Measurements from ENCODE around the gene GZMM. TPM values are rescaled to one million over a fixed set of nuclear protein-coding genes. Genes with fewer than 3 reads are reported as not detected.

Gene GZMM
- total and polyA plus RNA-seq, 12 donors: 0.35 to 2.4 (median 1.2) TPM; not detected in 4

- Histone ChIP-seq H3K4me1 (replicated peaks in 1 of 2) (no peaks in the 10 kb centered on the region), H3K27me3 (no peaks in the 10 kb centered on the region), H3K4me3 (no peak overlapping the region), H3K36me3 (replicated peaks in 1 of 2) (no peaks in the 10 kb centered on the region), H3K27ac (no peak overlapping the region), H3K9me3 (replicated peaks in 1 of 3) (no peaks in the 10 kb centered on the region)
- WGBS, 4 donors: 62 to 67% (median 63%) methylated on average over 22 to 29 of the region's 29 CpGs
- intact Hi-C loops (cut with DNase I): no loop called here
- TF ChIP-seq POLR2A (IDR thresholded peaks at IDR 0.05): no peak
- TF ChIP-seq CTCF (IDR thresholded peaks at IDR 0.05): no peak
- DNase-seq: no peak
Observed at GRCh38 chr19:524062-524674, 19.7 kb upstream of the GZMM start.

- intact Hi-C loops (cut with DNase I): no loop called here
- Histone ChIP-seq H3K27ac (no peak overlapping the region), H3K4me3 (no peak overlapping the region), H3K36me3 (replicated peaks in 1 of 2) (no peaks in the 10 kb centered on the region), H3K27me3 (no peaks in the 10 kb centered on the region), H3K9me3 (replicated peaks in 1 of 3) (no peaks in the 10 kb centered on the region), H3K4me1 (replicated peaks in 1 of 2) (no peaks in the 10 kb centered on the region)
- WGBS, 4 donors: 60 to 77% (median 68%) methylated on average over 2 to 18 of the region's 18 CpGs
- TF ChIP-seq POLR2A (IDR thresholded peaks at IDR 0.05) (no peak), CTCF (IDR thresholded peaks at IDR 0.05) (no peak)
- DNase-seq: no peak
Observed at GRCh38 chr19:525029-525428, 18.8 kb upstream of the GZMM start.

GRCh38 chr19:525857-526419, 17.9 kb upstream of the GZMM start:
- Histone ChIP-seq H3K4me1 (replicated peaks in 1 of 2) (no peaks in the 10 kb centered on the region), H3K36me3 (replicated peaks in 1 of 2) (no peaks in the 10 kb centered on the region), H3K27me3 (no peaks in the 10 kb centered on the region), H3K27ac (no peak overlapping the region), H3K4me3 (no peak overlapping the region), H3K9me3 (replicated peaks in 1 of 3) (no peaks in the 10 kb centered on the region)
- DNase-seq: no peak
- no peak for TF ChIP-seq POLR2A (IDR thresholded peaks at IDR 0.05)
- TF ChIP-seq CTCF (IDR thresholded peaks at IDR 0.05): no peak
- intact Hi-C loops (cut with DNase I): no loop called here
- WGBS, 4 donors: 35 to 55% (median 51%) methylated on average over 13 of the region's 13 CpGs

- peaks cover 13 to 14% of the 10 kb centered on the region in 2 donors for H3K4me1 ChIP-seq (replicated peaks in 1 of 2)
- peak overlapping the region in 3 of 5 donors; percentile 82 to 97 (median 93) for H3K27ac ChIP-seq
- no peaks in the 10 kb centered on the region for H3K9me3 ChIP-seq (replicated peaks in 1 of 3)
- no peaks in the 10 kb centered on the region for H3K27me3 ChIP-seq
- peaks cover 0 to 4% of the 10 kb centered on the region in 2 donors for H3K36me3 ChIP-seq (replicated peaks in 1 of 2)
- peak overlapping the region in 2 of 4 donors; percentile 93 to 100 for H3K4me3 ChIP-seq
- intact Hi-C loops (cut with DNase I): loop anchor here in 1 of 2 donors (5.0 kb wide), 1 partner anchor 37 kb away; no protein-coding TSS in a partner anchor
- TF ChIP-seq CTCF (IDR thresholded peaks at IDR 0.05) (no peak), POLR2A (IDR thresholded peaks at IDR 0.05) (no peak)
- WGBS, 4 donors: 63 to 65% (median 64%) methylated on average over 31 to 38 of the region's 38 CpGs
- DNase-seq: no peak
Observed at GRCh38 chr19:530134-531008, 13.5 kb upstream of the GZMM start.

Measured in adrenal gland (tissue), 12 donors.